Muscle of leg (tissue), 11 donors: ENCODE measurements around the gene ARHGEF35. TPM values are rescaled to one million over a fixed set of nuclear protein-coding genes. Genes with fewer than 3 reads are reported as not detected.

Experiments
- DNase-seq: peaks from one replicate; pipeline ENCODE4 v3.0.0; 2013
- H3K27ac ChIP-seq: one replicate; pipeline ENCODE4 v1.5.1; 2013; ENCODE audit warnings: mild to moderate bottlenecking, low read length, control low read depth
- H3K27me3 ChIP-seq: one replicate; pipeline ENCODE4 v1.6.1; 2013; ENCODE audit warnings: low read length; ENCODE audit not compliant: control insufficient read depth, insufficient read depth
- H3K36me3 ChIP-seq: one replicate; pipeline ENCODE4 v1.6.1; 2013; ENCODE audit warnings: low read length; ENCODE audit not compliant: control insufficient read depth, insufficient read depth
- H3K4me1 ChIP-seq: one replicate; pipeline ENCODE4 v1.6.1; 2013; ENCODE audit warnings: low read length; ENCODE audit not compliant: control insufficient read depth, insufficient read depth
- H3K4me3 ChIP-seq: one replicate; pipeline ENCODE4 v1.5.1; 2013; ENCODE audit warnings: low read length, control low read depth
- H3K9me3 ChIP-seq: replicated peaks from 2 replicates; pipeline ENCODE4 v1.6.1; 2013; ENCODE audit warnings: low read depth, low read length; ENCODE audit not compliant: control insufficient read depth
- WGBS: methylation state at CpG from one replicate; pipeline ENCODE4 v1.1.5; 2013; ENCODE audit warnings: missing lambda C conversion rate; ENCODE audit not compliant: insufficient coverage; 5-methylcytosine and 5-hydroxymethylcytosine counted together
- polyA plus RNA-seq, 8 donors: library from polyadenylated mRNA; unstranded; fragments of 120-200 nt; gene quantifications; one replicate each; pipeline versions ENCODE4 v1.2.1 to v1.2.3, GENCODE V29; 2013; ENCODE audit warnings: inconsistent platforms in 1 of 8, low replicate concordance in 1 of 8; ENCODE audit not compliant: insufficient read length in 8 of 8, insufficient read depth in 1 of 8
- total RNA-seq: library from RNA; stranded (reverse); fragments of 120-200 nt; gene quantifications from one replicate; pipeline ENCODE4 v1.2.4, GENCODE V29; 2013

Gene ARHGEF35
- total and polyA plus RNA-seq, 9 donors, result 0.80 to 3.3 (median 1.6) TPM

DNA sequence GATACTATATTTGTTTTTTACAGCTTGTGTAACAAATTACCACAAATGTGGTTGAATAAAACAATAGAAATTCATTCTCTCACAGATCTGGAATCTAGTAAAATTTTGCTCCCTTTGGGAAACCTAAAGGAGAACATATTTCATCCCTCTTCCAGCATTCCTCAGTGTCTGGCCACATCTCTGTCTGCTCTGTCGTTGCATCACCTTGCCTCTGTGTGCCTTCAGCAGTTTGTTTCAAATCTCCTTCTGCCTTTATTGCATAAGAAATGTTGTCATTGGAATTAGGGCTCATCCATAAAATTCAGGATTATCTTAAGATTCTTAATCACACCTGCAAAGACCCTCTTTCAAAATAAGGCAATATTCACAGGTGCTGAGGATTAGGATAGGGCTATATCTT lies 58.1 kb downstream of the ARHGEF35 start:
- Histone ChIP-seq H3K36me3 (no peaks in the 10 kb centered on the region), H3K4me3 (no peak overlapping the region), H3K27ac (no peak overlapping the region), H3K27me3 (no peaks in the 10 kb centered on the region), H3K9me3 (no peaks in the 10 kb centered on the region), H3K4me1 (no peaks in the 10 kb centered on the region)
- WGBS, result no CpG with 5 or more reads among the region's 1 CpG
- DNase-seq, result no peak

Other genes with a start within 250 kb of the ARHGEF35 start
- gene OR2F1, start 241.0 kb downstream of the ARHGEF35 start, total RNA-seq, result not detected
- gene OR2F1, start 241.0 kb downstream of the ARHGEF35 start, polyA plus RNA-seq, result under 1 TPM in 2 of 8 donors, not detected in 6; 0.12 to 0.32 TPM
- gene OR6B1, start 195.5 kb downstream of the ARHGEF35 start, total RNA-seq, result not detected
- under 1 TPM in 1 of 8 donors, not detected in 7; 0.04 TPM for gene OR6B1, start 195.5 kb downstream of the ARHGEF35 start, polyA plus RNA-seq
- gene OR2A5, start 146.9 kb downstream of the ARHGEF35 start, total RNA-seq, result not detected
- gene OR2A5, start 146.9 kb downstream of the ARHGEF35 start, polyA plus RNA-seq, result under 1 TPM in 2 of 8 donors, not detected in 6; 0.01 to 0.03 TPM
- not detected for gene OR2A25, start 126.0 kb downstream of the ARHGEF35 start, total RNA-seq
- gene OR2A25, start 126.0 kb downstream of the ARHGEF35 start, polyA plus RNA-seq, result under 1 TPM in 1 of 8 donors, not detected in 7; 0.08 TPM
- gene OR2A12, start 109.6 kb downstream of the ARHGEF35 start, total RNA-seq, result not detected
- not detected for gene OR2A12, start 109.6 kb downstream of the ARHGEF35 start, polyA plus RNA-seq
- gene OR2A2, start 86.2 kb downstream of the ARHGEF35 start, total RNA-seq, result not detected
- not detected for gene OR2A2, start 86.2 kb downstream of the ARHGEF35 start, polyA plus RNA-seq
- gene OR2A14, start 72.7 kb downstream of the ARHGEF35 start, total RNA-seq, result not detected
- gene OR2A14, start 72.7 kb downstream of the ARHGEF35 start, polyA plus RNA-seq, result not detected
- 0.09 TPM for gene CTAGE4, start 12.4 kb downstream of the ARHGEF35 start, total RNA-seq
- gene CTAGE4, start 12.4 kb downstream of the ARHGEF35 start, polyA plus RNA-seq, result 1 to 10 TPM in 3 of 8 donors, under 1 TPM in 3, not detected in 2; 0.49 to 1.7 (median 0.99) TPM
- 0.04 TPM for gene OR2A42, start 43.8 kb upstream of the ARHGEF35 start, total RNA-seq
- under 1 TPM; 0.13 to 0.65 (median 0.34) TPM for gene OR2A42, start 43.8 kb upstream of the ARHGEF35 start, polyA plus RNA-seq
- 0.44 TPM for gene OR2A7, start 69.0 kb upstream of the ARHGEF35 start, total RNA-seq
- 1 to 10 TPM in 6 of 8 donors, under 1 TPM in 2; 0.75 to 2.7 (median 1.3) TPM for gene OR2A7, start 69.0 kb upstream of the ARHGEF35 start, polyA plus RNA-seq
- 1.1 TPM for gene CTAGE8, start 73.5 kb upstream of the ARHGEF35 start, total RNA-seq
- gene CTAGE8, start 73.5 kb upstream of the ARHGEF35 start, polyA plus RNA-seq, result 1 to 10 TPM in 2 of 8 donors, under 1 TPM in 4, not detected in 2; 0.24 to 2.1 (median 0.60) TPM
- gene OR2A1, start 116.6 kb upstream of the ARHGEF35 start, total RNA-seq, result 0.13 TPM
- gene OR2A1, start 116.6 kb upstream of the ARHGEF35 start, polyA plus RNA-seq, result under 1 TPM; 0.07 to 0.82 (median 0.27) TPM
- 0.93 TPM for gene ARHGEF5, start 159.6 kb upstream of the ARHGEF35 start, total RNA-seq
- 1 to 10 TPM; 2.3 to 4.8 (median 3.1) TPM for gene ARHGEF5, start 159.6 kb upstream of the ARHGEF35 start, polyA plus RNA-seq
- not detected for gene NOBOX, start 207.9 kb upstream of the ARHGEF35 start, total RNA-seq
- gene NOBOX, start 207.9 kb upstream of the ARHGEF35 start, polyA plus RNA-seq, result not detected